ENCODE results near the gene DIRAS1.
"Not testable (repeated sequence)": the region's sequence is repeated elsewhere in the genome, so short reads cannot be mapped to it uniquely, and the experiment has no call there.

The DIRAS1 gene

DNA sequence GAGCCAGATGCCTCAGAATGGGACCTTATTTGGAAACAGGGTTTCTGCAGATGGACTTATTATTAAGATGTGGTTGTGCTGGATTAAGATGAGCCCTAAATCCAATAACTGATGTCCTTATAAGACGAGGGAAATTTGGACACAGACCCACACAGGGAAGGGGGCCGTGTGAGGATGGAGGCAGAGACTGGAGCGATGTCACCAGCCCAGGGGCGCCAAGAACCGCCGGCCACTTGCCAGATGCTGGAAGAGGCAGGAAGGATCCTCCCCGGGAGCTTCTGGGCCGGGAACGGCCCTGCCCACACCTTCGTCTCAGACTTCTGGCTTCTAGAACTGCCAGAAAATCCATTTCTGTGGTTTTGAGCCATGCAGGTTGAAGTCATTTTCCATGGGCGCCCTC is 45.3 kb downstream of the DIRAS1 start:
- WGBS, 2 experiments = 80 to 82% methylated on average over 11 of the region's 11 CpGs
- peaks cover 12% of the 10 kb centered on the region for H3K27me3 ChIP-seq (ENCODE audit: control insufficient read depth, insufficient read depth, low read length, poor library complexity, severe bottlenecking)
- no peaks in the 10 kb centered on the region for H3K4me1 ChIP-seq (ENCODE audit: control insufficient read depth, insufficient read depth, low read length)
- no peak overlapping the region for H3K27ac ChIP-seq (ENCODE audit: insufficient read depth, low read depth, low read length, poor library complexity, severe bottlenecking)
- no peak overlapping the region for H3K4me3 ChIP-seq (ENCODE audit: insufficient read depth, low read depth, low read length)
- no peaks in the 10 kb centered on the region for H3K36me3 ChIP-seq (ENCODE audit: control insufficient read depth, insufficient read depth, low read length)
- no peaks in the 10 kb centered on the region for H3K9me3 ChIP-seq (ENCODE audit: control insufficient read depth, low read length)

DNA sequence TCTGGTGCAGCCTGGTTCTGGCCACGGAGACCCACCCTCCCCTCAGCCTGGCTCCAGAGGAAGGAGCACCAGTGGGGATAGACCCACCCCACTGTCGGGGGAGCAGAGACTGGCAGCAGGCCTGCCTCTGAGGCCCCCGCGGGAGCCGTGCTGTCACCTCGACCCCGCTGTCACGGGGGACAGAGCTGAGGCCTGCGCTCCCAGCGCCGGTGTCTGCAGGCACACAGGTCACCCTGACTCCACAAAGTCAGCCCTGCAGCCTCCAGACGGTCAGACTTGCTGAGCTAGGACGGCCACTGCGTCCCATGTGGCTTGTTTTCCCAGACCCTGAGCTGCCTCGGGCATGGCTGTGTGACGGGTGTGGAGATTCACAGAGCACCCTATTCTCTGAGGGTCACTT is 51.0 kb downstream of the DIRAS1 start:
- 90% methylated on average over 16 of the region's 16 CpGs for WGBS, 2 experiments
- no peaks in the 10 kb centered on the region for H3K9me3 ChIP-seq (ENCODE audit: control insufficient read depth, low read length)
- H3K4me1 ChIP-seq (ENCODE audit: control insufficient read depth, insufficient read depth, low read length) = no peaks in the 10 kb centered on the region
- H3K36me3 ChIP-seq (ENCODE audit: control insufficient read depth, insufficient read depth, low read length) = no peaks in the 10 kb centered on the region
- H3K4me3 ChIP-seq (ENCODE audit: insufficient read depth, low read depth, low read length) = no peak overlapping the region
- H3K27me3 ChIP-seq (ENCODE audit: control insufficient read depth, insufficient read depth, low read length, poor library complexity, severe bottlenecking) = peaks cover 6% of the 10 kb centered on the region
- no peak overlapping the region for H3K27ac ChIP-seq (ENCODE audit: insufficient read depth, low read depth, low read length, poor library complexity, severe bottlenecking)

DNA sequence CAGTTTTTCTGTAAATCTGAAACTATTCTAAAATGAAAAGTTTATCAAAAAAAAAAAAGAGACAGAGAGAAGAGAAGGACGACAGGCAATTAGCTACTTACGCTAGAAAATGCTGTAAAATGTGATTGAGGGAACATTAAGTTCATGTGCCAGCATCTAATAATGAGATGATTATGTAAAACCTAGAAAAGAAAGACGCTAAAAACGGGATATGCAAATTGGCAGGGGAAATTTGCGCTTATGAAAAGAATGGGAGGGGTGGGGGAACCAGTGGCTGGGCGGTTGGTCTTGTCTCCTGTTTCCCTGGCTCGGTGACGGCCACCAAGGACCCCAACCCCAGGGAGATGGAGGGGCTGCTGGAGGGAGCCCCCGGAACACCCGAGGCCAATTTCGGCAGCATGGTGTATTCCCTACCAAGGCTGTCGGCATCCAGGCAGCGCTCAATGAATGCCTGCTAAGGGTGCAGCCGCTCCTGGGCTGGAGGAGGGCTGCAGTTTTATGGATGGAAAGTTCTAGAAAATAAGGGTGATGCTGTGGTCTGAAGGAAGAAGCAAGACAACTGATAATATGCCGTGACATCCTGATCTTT is 52.9 kb downstream of the DIRAS1 start:
- Histone ChIP-seq H3K27ac (ENCODE audit: insufficient read depth, low read depth, low read length, poor library complexity, severe bottlenecking) (no peak overlapping the region), H3K4me3 (ENCODE audit: insufficient read depth, low read depth, low read length) (no peak overlapping the region), H3K9me3 (ENCODE audit: control insufficient read depth, low read length) (no peaks in the 10 kb centered on the region)

DNA sequence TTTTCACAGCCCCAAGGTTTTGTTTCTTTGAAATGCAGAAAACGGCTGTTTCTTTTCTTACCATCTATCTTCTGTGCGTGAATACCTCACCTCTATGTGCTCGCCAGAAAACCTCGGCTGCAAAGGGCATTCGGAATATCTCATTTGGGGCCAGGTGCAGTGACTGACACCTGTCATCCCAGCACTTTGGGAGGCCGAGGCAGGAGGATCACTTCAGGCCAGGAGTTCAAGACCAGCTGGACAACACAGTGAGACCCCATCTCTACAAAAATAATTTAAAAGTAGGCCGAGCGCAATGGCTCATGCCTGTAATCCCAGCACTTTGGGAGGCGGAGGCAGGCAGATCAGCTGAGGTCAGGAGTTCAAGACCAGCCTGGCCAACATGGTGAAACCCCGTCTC is 53.8 kb downstream of the DIRAS1 start:
- WGBS, 2 experiments = 87 to 92% methylated on average over 10 of the region's 10 CpGs
- H3K36me3 ChIP-seq (ENCODE audit: control insufficient read depth, insufficient read depth, low read length); H3K27ac ChIP-seq (ENCODE audit: insufficient read depth, low read depth, low read length, poor library complexity, severe bottlenecking); H3K4me3 ChIP-seq (ENCODE audit: insufficient read depth, low read depth, low read length); H3K9me3 ChIP-seq (ENCODE audit: control insufficient read depth, low read length); H3K4me1 ChIP-seq (ENCODE audit: control insufficient read depth, insufficient read depth, low read length); H3K27me3 ChIP-seq (ENCODE audit: control insufficient read depth, insufficient read depth, low read length, poor library complexity, severe bottlenecking): not testable (repeated sequence)

More for the DNA sequence above, 52.9 kb downstream of the DIRAS1 start:
- 86 to 91% methylated on average over 15 of the region's 15 CpGs for WGBS, 2 experiments
- H3K4me1 ChIP-seq (ENCODE audit: control insufficient read depth, insufficient read depth, low read length) = no peaks in the 10 kb centered on the region
- H3K36me3 ChIP-seq (ENCODE audit: control insufficient read depth, insufficient read depth, low read length) = no peaks in the 10 kb centered on the region
- H3K27me3 ChIP-seq (ENCODE audit: control insufficient read depth, insufficient read depth, low read length, poor library complexity, severe bottlenecking) = no peaks in the 10 kb centered on the region

DNA sequence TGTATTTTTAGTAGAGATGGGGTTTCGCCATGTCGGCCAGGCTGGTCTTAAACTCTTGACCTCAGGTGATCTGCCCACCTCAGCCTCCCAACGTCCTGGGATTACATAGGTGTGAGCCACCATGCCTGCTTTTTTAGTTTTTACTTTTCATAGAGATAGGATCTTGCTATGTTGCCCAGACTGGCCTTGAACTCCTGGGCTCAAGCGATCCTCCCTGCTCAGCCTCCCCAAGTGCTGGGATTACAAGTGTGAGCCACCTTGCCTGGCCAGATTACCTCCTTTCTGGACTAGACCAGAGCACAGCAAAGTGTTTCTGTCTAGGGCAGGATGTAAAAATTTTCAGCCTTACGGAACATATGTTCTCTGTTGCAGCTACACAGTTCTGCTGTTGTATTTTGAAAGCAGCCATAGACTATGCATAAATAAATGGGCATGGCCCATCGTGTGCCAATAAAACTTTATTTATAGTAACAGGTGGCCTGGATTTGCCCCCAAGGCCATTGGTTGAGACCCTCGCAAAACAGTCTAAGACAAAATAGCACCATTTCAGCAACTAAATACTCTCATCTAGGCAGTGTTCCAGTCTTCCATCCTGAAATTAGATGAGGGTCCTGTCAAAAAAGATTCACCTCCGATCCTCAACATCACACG is 54.7 kb downstream of the DIRAS1 start:
- 87 to 93% methylated on average over 9 of the region's 9 CpGs for WGBS, 2 experiments
- Histone ChIP-seq H3K4me1 (ENCODE audit: control insufficient read depth, insufficient read depth, low read length) (no peaks in the 10 kb centered on the region), H3K36me3 (ENCODE audit: control insufficient read depth, insufficient read depth, low read length) (no peaks in the 10 kb centered on the region), H3K9me3 (ENCODE audit: control insufficient read depth, low read length) (no peaks in the 10 kb centered on the region), H3K27ac (ENCODE audit: insufficient read depth, low read depth, low read length, poor library complexity, severe bottlenecking) (no peak overlapping the region), H3K27me3 (ENCODE audit: control insufficient read depth, insufficient read depth, low read length, poor library complexity, severe bottlenecking) (no peaks in the 10 kb centered on the region), H3K4me3 (ENCODE audit: insufficient read depth, low read depth, low read length) (no peak overlapping the region)

DNA sequence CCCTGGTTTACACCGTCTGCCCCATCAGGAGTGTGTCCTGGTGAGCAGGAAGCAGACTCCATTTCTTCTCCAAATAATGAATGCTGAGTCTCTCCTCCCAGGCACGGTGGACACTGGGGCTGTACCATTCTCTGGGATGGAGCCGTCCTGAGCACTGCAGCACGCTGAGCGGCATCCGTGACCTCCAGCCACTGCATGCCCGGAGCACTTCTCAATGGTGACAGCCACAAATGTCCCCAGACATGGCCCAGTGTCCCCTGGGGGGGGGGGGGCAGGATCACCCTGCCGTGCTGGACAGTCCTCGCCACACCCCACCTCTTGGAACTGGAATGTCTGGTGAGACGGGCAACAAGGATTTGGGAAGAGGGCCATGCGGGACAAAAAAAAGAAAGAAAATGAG is 56.1 kb downstream of the DIRAS1 start:
- Histone ChIP-seq H3K9me3 (ENCODE audit: control insufficient read depth, low read length) (no peaks in the 10 kb centered on the region), H3K27ac (ENCODE audit: insufficient read depth, low read depth, low read length, poor library complexity, severe bottlenecking) (no peak overlapping the region), H3K4me3 (ENCODE audit: insufficient read depth, low read depth, low read length) (no peak overlapping the region), H3K36me3 (ENCODE audit: control insufficient read depth, insufficient read depth, low read length) (no peaks in the 10 kb centered on the region), H3K4me1 (ENCODE audit: control insufficient read depth, insufficient read depth, low read length) (no peaks in the 10 kb centered on the region), H3K27me3 (ENCODE audit: control insufficient read depth, insufficient read depth, low read length, poor library complexity, severe bottlenecking) (no peaks in the 10 kb centered on the region)
- 90 to 94% methylated on average over 11 of the region's 11 CpGs for WGBS, 2 experiments
